ENCODE data around the gene SPEN.
A peak's percentile ranks its signal among the peaks of the same experiment; 100 is the strongest.
"Not testable (repeated sequence)": the region's sequence is repeated elsewhere in the genome, so short reads cannot be mapped to it uniquely, and the experiment has no call there.

Gene SPEN

DNA sequence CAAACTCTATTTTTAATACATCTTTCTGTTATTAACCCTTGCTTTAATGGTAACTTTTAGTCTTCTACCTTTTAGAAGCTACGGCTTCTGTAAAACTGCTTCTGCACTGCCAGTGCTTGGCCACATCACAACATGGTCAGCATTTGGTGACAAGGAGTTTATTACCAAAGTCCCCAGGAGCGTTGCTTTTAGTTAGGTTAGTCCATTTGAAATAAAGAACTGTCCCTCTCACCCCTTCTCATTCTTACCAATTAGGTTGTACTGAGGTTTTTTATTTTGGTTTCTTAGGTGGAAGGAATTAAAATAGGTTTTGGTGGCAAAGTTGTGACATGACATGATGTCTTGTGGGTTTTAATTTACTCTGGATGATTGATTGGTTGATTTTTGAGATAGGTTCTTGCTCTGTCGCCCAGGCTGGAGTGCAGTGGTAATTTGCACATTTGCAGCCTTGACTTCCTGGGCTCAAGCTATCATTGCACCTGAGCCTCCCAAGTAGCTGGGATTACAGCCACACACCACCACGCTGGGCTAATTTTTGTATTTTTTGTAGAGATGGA lies 39.2 kb downstream of the SPEN start:
- FAIRE-seq (no peak), DNase-seq (ENCODE audit: insufficient read length, low spot score) (no peak)

DNA sequence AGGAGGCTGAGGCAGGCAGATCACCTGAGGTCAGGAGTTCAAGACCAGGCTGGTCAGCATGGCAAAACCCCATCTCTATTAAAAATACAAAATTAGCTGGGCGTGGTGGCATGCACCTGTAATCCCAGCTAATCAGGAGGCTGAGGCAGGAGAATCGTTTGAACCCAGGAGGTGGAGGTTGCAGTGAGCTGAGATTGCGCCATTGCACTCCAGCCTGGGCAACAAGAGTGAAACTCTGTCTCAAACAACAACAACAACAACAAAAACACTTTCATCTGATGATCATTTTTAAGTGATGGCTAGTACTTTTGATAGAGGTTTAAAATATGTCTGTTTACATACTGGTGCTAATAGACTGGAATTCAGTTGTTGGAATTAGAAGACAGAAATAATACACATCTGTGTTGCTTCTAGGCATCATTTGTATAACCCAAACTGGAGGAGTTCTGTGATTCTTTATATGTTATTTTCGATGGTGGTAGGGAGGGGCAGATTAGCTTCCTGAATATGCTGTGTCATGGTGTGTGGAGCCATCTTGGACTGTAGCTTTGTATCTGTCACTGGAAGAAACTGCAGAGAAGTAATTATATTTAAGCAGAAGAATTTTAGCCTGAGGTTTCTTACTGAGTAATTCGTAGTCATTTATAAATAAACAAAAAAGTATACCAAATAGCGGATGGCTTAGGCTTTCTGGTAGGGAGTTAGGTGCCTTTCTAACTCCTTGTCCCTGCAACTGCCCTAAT lies 45.5 kb downstream of the SPEN start:
- not testable (repeated sequence) for FAIRE-seq; DNase-seq (ENCODE audit: insufficient read length, low spot score)

DNA sequence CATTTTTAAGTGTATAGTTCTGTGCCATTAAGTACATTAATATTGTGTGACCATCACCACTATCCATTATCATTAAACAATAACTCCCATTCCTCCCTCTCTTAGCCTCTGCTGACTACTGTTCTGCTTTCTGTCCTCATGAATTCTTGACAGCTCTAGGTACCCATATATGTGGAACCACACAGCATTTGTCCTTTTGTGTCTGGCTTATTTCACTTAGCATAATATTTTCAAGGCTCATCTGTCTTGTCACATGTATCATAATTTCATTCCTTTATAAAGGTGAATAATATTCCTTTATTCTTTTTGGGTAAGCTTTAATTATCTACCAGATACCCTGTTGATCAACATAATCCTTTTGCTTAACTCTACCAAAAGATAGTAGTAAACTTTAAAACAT lies 47.7 kb downstream of the SPEN start:
- DNase-seq (ENCODE audit: insufficient read length, low spot score) (no peak), FAIRE-seq (no peak)

DNA sequence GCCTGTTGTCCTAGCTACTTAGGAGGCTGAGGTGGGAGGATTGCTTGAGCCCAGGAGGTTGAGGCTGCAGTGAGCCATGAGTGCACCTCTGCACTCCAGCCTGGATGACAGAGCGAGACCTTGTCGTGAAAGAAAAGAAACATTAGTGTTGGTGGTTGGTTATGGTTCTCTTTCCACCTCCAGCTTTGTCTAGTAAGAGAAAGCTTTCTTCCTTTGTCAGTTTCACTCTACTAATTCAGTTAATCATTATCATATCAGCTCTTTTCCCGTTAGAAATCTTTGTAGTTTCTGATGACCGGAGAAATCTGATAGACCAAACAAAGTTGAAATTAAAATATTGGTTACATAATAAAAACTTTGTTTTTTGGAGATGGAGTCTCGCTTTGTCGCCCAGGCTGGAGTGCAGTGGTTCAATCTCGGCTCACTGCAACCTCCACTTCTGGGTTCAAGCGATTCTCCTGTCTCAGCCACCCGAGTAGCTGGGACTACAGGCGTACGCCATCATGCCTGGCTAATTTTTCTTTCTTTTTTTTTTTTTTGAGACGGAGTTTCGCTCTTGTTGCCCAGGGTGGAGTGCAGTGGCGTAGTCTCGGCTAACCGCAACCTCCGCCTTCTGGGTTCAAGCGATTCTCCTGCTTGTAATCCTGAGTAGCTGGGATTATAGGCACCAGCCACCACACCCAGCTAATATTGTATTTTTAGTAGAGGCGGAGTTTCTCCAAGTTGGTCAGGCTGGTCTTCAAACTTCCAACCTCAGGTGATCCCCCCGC lies 49.5 kb downstream of the SPEN start:
- not testable (repeated sequence) for DNase-seq (ENCODE audit: insufficient read length, low spot score); FAIRE-seq

DNA sequence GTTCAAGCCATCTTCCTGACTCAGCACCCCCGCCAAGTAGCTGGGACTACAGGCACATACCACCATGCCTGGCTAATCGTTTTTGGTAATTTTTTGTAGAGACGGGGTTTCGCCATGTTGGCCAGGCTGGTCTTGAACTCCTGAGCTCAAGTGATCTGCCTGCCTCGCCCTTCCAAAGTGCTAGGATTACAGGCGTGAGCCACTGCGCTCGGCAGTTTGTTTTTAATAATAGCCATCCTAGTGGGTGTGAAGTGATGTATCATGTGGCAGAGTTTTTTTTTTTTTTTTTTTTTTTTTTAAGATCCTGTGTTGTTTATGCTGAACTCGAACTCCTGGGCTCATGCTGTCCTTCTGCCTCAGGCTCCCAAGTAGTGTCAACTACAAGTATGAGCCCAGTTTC lies 51.8 kb downstream of the SPEN start:
- DNase-seq (ENCODE audit: insufficient read length, low spot score) = no peak
- FAIRE-seq = no peak

DNA sequence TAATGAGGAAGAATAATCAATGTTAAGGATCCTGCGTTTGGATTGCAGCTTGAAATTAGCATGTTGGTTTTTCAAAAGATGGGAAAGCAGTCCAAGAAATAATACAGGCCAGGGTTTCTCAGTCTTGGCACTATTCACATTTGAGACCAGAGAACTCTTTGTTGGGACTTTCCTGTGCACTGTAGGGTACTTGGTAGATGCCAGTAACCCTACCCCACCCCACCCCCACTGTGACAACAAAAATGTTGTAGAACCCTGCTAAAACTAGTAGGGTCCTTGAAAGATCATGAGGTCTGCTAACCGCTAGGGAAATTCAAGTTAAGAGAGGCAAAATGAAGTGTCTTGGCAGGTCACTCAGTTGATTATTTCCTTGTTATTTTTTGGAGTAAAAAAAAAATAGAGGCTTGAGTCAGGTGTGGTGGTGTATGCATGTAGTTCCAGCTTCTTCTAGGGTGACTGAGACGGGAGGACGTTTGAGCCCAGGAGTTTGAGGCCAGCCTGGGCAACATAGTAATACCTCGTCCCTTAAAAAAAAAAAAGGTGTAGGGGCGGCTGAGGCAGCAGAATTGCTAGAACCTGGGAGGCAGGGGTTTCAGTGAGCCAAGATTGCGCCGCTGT lies 53.3 kb downstream of the SPEN start:
- FAIRE-seq (no peak), DNase-seq (ENCODE audit: insufficient read length, low spot score) (no peak)

DNA sequence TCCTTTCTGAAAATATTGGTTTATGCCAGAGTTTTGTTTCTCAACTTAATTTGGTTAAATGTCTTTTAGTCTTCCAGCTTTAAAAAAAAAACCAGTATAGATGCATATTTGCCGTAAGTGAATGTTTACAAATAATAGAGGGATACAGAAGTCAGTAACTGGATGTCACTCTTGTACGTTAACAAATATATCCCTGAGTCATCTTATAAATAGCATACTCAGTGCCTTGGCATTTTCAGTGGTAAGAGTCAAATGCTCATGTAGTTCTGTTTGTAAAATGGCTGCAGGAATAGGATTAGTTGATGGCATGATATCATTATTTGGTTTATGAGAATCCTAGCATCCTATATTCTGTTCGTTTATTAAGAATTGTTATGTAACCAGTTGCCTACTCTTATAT lies 55.4 kb downstream of the SPEN start:
- DNase-seq (ENCODE audit: insufficient read length, low spot score) (no peak), FAIRE-seq (no peak)

DNA sequence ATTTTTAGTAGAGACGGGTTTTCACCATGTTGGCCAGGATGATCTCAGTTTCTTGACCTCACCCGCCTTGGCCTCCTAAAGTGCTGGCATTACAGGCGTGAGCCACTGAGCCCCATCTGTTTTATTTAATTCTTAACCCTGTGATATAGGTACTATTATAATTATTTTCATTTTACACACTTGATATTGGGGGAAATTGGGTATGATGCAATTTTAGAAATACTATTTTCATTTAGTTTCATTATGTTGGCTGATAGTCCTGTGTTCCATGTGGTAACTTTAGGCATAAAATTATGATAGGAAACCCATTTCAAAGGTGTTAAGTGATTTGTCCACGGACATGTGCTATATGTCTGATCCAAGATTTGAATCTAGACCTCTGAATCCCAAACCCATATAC lies 61.1 kb downstream of the SPEN start:
- FAIRE-seq = no peak
- DNase-seq (ENCODE audit: insufficient read length, low spot score) = no peak

DNA sequence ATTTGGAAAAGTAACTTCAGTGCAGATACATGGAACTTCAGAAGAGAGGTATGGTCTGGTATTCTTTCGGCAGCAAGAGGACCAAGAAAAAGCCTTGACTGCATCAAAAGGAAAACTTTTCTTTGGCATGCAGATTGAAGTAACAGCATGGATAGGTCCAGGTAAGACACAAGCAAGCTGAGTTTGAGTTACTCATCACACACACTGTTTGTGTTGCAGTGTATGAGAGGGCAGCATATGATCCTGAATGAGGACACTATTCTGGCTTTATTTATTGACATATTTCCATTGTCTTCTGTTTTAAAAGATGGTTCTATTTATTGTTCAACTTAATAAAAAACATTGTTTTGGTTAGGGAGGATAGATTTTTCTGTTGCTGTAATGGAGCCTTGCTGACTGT lies 63.6 kb downstream of the SPEN start:
- no peak for DNase-seq (ENCODE audit: insufficient read length, low spot score)
- FAIRE-seq = no peak

DNA sequence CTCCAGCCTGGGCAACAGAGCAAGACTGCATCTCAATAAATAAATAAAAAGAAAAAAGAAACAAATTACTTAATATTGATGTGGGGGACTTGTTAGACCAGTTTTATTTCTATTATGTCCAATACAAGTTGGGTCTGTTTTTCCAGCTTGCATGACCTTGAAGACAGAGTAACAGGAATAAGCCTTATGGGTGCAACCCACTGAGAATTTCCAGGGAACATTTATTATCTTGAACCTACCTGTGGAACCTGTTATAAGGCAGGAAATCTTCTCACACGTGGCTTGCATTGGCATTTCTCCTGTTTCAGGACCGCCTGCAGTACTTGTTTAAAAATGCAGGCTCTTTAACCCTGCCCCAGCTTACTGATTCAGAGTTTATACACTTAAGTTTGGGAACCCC lies 64.4 kb downstream of the SPEN start:
- FAIRE-seq = no peak
- no peak for DNase-seq (ENCODE audit: insufficient read length, low spot score)

DNA sequence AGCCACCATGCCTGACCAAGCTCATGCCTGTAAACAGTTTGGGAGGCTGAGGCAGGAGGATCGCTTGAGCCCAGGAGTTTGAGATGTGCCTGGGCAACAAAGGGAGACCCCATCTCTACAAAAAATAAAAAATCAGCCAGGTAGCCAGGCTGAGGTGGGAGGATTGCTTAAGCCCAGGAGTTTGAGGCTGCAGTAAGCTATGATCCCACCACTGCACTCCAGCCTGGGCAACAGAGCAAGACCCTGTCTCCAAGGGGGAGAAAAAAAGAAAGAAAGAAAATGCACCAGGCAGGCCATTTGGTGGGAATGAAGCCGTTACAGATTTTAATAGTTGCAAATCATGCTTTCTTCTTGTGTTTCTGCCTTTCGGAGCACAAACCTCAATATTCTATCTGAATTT lies 66.1 kb downstream of the SPEN start:
- FAIRE-seq = not testable (repeated sequence)

DNA sequence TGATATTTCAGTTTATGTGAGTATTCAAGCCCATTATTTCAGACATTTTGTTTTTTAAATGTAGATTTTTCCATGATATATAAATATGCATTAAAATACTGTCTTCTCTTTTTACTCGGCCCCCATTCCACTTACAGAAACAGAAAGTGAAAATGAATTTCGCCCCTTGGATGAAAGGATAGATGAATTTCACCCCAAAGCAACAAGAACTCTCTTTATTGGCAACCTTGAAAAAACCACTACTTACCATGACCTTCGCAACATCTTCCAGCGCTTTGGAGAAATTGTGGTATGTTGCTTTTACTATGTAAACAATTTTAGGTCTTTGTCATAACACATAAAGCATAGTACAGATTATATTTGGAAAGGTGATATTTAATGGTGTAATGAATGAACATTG lies 68.5 kb downstream of the SPEN start:
- no peak for FAIRE-seq
- no peak for DNase-seq (ENCODE audit: insufficient read length, low spot score)

More for the DNA sequence above, 66.1 kb downstream of the SPEN start:
- DNase-seq (ENCODE audit: insufficient read length, low spot score) = not testable (repeated sequence)

DNA sequence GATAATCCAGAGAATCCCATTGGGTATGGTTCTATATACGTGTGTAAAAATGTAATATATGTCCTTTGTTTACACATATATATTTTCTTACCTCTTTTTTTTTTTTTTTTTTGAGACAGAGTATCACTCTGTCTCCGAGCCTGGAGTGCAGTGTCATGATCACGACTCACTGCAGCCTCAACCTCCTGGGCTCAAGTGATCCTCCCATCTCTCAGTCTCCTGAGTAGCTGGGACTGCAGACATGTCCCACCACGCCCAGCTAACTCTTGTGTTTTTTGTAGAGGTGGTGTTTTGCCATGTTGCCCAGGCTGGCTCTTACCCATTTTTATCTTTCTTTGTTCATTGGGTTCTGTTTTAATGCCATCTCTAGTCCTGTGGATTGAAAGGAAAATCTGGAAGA lies 68.9 kb downstream of the SPEN start:
- DNase-seq (ENCODE audit: insufficient read length, low spot score) = no peak
- no peak for FAIRE-seq

DNA sequence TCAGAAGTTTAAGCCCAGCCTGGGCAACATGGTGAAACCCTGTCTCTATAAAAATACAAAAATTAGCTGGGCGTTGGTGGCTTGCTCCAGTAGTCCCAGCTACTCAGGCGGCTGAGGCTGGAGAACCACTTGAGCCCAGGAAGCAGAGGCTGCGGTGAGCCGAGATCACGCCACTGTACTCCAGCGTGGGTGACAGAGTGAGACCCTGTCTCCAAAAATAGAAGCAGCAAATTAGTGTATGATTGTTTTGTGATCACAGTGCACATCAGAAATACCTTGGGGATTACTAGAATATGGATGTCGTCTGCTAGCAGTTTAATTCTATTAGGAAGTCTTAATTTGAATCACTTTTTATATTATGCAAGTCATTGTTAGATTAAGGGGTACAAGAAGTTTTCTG lies 69.4 kb downstream of the SPEN start:
- FAIRE-seq (no peak), DNase-seq (ENCODE audit: insufficient read length, low spot score) (no peak)

DNA sequence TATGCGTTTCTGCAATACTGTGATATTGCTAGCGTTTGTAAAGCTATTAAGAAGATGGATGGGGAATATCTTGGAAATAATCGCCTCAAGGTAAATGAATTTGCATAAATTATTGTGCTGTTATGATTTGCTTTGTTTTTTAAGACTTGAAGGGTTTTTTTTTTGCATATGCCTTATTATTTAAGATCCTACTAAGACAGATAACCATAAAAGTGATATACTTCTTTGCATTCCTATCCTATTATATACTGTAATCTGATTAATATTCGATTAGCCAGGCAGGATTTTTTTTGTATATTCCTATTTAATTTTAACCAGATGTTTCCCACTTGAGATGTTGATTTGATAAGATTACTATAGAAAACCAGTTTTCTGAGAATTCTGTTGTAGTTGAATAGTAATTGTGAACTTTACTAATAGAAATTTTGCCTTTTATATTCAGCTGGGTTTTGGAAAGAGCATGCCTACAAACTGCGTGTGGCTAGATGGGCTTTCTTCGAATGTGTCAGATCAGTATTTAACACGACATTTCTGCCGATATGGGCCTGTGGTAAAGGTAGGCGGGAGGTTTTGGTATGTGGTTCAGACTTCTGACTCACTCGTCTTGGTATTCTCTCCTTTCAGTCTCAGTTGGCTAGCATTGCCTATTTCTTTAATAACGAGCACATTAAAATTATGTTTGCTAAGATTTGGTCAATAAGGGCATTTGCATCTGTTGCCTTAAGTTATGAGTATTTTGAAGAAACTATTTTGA lies 71.6 kb downstream of the SPEN start:
- DNase-seq (ENCODE audit: insufficient read length, low spot score) = peak; percentile 53
- FAIRE-seq = no peak

DNA sequence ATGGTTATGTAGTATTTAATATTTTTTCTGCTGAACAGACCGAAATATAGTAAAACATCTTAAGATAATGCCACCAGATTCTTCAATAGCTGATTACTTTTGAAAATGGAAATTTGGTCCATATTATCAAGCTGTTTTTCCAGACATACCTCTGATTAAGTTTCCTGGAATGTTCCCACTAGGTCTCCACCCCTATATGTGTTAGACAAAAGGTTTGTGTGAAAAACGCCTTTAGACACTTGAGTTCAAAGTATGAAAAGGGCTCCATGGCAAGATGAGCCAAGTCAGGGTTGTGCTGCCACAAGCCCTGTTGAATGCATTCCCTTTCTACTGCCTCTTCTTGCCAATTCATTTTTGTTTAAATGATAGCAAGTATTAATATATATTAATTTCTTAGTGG lies 75.7 kb downstream of the SPEN start:
- DNase-seq (ENCODE audit: insufficient read length, low spot score) (no peak), FAIRE-seq (no peak)

DNA sequence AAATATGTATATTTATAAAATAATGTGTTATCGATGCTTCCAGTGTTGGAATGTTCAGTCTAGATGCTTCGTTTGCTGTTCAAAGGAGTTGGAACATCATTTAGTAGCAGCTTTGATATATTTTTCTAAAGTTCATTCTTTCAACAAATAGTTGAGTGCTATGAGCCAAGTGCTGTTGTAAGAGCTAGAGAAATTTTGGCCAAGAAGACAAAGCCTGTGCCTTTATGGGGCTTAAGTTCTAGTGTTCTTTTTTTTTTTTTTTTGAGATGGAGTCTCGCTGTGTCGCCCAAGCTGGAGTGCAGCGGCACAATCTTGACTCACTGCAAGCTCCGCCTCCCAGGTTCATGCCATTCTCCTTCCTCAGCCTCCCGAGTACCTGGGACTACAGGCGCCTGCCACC lies 78.9 kb downstream of the SPEN start:
- not testable (repeated sequence) for FAIRE-seq

DNA sequence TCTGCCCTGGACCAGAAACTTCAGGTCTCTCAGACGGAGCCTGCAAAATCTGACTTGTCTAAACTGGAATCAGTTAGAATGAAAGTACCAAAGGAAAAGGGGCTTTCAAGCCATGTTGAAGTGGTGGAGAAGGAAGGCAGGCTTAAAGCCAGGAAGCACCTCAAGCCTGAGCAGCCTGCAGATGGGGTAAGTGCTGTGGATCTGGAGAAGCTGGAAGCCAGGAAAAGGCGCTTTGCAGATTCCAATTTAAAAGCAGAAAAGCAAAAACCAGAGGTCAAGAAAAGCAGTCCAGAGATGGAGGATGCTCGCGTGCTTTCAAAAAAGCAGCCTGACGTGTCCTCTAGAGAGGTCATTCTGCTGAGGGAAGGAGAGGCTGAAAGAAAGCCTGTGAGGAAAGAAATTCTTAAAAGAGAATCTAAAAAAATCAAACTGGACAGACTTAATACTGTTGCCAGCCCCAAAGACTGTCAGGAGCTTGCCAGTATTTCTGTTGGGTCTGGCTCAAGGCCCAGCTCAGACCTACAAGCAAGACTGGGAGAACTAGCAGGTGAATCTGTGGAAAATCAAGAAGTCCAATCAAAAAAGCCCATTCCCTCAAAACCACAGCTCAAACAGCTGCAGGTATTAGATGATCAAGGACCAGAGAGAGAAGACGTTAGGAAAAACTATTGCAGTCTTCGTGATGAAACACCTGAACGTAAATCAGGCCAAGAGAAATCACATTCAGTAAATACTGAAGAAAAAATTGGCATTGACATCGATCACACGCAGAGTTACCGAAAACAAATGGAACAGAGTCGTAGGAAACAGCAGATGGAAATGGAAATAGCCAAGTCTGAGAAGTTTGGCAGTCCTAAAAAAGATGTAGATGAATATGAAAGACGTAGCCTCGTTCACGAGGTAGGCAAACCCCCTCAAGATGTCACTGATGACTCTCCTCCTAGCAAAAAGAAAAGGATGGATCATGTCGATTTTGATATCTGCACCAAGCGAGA lies 81.8 kb downstream of the SPEN start:
- DNase-seq (ENCODE audit: insufficient read length, low spot score) (no peak), FAIRE-seq (no peak)

More for the DNA sequence above, 78.9 kb downstream of the SPEN start:
- not testable (repeated sequence) for DNase-seq (ENCODE audit: insufficient read length, low spot score)

DNA sequence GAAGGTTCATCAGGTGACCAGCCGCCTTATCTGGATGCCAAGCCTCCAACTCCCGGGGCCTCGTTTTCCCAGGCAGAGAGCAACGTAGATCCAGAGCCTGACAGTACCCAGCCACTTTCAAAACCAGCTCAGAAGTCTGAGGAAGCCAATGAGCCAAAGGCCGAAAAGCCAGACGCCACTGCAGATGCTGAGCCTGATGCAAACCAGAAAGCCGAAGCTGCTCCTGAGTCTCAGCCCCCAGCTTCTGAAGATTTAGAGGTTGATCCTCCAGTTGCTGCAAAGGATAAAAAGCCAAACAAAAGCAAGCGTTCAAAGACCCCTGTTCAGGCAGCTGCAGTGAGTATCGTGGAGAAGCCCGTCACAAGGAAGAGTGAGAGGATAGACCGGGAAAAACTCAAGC lies 83.9 kb downstream of the SPEN start:
- FAIRE-seq (no peak), DNase-seq (ENCODE audit: insufficient read length, low spot score) (no peak)

DNA sequence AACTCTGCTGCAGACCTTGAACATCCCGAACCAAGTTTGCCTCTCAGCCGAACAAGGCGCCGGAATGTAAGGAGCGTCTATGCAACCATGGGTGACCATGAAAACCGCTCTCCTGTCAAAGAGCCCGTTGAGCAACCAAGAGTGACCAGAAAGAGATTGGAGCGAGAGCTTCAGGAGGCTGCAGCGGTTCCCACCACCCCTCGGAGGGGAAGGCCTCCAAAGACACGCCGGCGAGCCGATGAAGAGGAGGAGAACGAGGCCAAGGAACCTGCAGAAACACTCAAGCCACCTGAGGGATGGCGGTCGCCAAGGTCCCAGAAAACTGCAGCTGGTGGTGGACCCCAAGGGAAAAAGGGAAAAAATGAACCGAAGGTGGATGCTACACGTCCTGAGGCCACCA lies 84.4 kb downstream of the SPEN start:
- no peak for FAIRE-seq

More for the DNA sequence above, 84.4 kb downstream of the SPEN start:
- no peak for DNase-seq (ENCODE audit: insufficient read length, low spot score)

All from HTR-8/SVneo (cell line).